ENCODE data around the gene SGCB. TPM values are rescaled to one million over a fixed set of nuclear protein-coding genes. Genes with fewer than 3 reads are reported as not detected.

Gene SGCB
- total RNA-seq, 2 donors from 2014 or later: 5.3 to 9.3 TPM

DNA sequence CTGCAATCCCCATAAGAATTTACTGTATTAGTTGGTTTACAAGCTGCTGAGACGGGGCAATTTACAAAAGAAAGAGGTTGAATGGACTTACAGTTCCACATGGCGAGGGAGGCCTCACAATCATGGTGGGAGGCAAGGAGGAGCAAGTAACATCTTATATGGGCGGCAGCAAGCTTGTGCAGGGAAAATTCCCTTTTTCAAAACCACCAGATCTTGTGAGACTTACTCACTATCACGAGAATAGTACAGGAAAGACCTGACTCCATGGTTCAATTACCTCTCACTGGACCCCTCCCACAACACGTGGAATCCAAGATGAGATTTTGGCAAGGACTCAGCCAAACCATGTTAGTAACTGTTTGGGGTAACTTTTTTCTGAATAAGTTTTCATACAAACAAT, 11.2 kb upstream of the SGCB start:
- Histone ChIP-seq H3K4me1 (peaks cover 9% of the 10 kb centered on the region), H3K27me3 (no peaks in the 10 kb centered on the region), H3K27ac (no peak overlapping the region), H3K9me3 (no peaks in the 10 kb centered on the region), H3K36me3 (replicated peaks in 1 of 2; ENCODE audit: insufficient read depth in 1 of 2, low read depth in 2 of 2) (no peaks in the 10 kb centered on the region), H3K4me3 (no peak overlapping the region)
- 79 to 81% methylated on average over 5 of the region's 5 CpGs for WGBS, 2 donors
- intact Hi-C loops (cut with DNase I): no loop called here
- DNase-seq (no peak), ATAC-seq (no peak)
- no peak for TF ChIP-seq POLR2A (IDR thresholded peaks at IDR 0.05)
- TF ChIP-seq, protein P1, sequence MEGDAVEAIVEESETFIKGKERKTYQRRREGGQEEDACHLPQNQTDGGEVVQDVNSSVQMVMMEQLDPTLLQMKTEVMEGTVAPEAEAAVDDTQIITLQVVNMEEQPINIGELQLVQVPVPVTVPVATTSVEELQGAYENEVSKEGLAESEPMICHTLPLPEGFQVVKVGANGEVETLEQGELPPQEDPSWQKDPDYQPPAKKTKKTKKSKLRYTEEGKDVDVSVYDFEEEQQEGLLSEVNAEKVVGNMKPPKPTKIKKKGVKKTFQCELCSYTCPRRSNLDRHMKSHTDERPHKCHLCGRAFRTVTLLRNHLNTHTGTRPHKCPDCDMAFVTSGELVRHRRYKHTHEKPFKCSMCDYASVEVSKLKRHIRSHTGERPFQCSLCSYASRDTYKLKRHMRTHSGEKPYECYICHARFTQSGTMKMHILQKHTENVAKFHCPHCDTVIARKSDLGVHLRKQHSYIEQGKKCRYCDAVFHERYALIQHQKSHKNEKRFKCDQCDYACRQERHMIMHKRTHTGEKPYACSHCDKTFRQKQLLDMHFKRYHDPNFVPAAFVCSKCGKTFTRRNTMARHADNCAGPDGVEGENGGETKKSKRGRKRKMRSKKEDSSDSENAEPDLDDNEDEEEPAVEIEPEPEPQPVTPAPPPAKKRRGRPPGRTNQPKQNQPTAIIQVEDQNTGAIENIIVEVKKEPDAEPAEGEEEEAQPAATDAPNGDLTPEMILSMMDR (IDR thresholded peaks at IDR 0.05): no peak

DNA sequence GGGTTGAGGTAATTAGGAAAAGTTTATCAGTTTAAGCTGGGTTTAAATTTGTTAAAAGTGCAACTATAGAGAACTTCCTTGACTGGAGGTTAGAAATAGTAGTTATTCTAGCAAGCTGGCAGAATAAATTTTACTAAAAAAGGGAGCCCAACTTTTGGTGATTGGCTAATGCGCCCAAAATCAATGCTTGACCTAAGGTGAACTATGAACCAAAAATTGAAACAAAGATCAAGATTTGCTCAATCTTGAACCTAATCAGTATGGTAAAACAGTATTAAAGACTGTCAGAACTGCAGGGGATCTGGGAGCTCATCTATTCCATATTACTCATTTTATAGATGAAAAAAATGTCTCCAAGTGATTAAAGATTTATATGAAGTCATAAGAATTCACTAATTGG, 6.9 kb upstream of the SGCB start:
- H3K9me3 ChIP-seq: no peaks in the 10 kb centered on the region
- no peaks in the 10 kb centered on the region for H3K36me3 ChIP-seq (replicated peaks in 1 of 2; ENCODE audit: insufficient read depth in 1 of 2, low read depth in 2 of 2)
- ATAC-seq (no peak), DNase-seq (no peak)
- TF ChIP-seq, protein P1 (IDR thresholded peaks at IDR 0.05): no peak
- no peak for TF ChIP-seq POLR2A (IDR thresholded peaks at IDR 0.05)
- H3K4me1 ChIP-seq: no peaks in the 10 kb centered on the region
- 93% methylated on average over 1 of the region's 1 CpG for WGBS, 2 donors
- intact Hi-C loops (cut with DNase I): no loop called here
- no peak overlapping the region for H3K4me3 ChIP-seq
- H3K27ac ChIP-seq: no peak overlapping the region
- H3K27me3 ChIP-seq: no peaks in the 10 kb centered on the region

DNA sequence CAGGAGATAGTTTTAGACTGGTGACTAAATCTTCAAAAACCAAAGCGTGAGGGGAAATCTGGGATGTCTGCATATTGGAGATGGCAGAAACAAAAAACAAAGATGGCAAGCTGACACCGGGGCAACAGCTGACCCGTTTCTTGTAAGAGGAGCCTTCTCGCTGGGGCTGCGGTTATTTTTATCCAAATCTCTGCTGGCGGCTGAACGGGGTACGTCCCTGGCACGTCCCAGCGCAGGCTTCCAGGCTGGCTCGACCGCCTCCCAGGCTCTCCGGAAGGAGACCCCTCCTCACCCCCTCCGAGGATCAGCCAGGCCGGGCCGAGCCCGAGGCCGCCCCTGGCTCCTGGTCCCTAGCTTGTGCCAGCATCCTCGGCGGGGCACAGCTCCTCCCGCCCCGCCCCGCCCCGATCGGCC, 403 bp downstream of the SGCB start:
- Histone ChIP-seq H3K4me1 (peaks cover 7% of the 10 kb centered on the region), H3K27me3 (no peaks in the 10 kb centered on the region), H3K4me3 (peak overlapping the region in 1 of 2 donors; percentile 49), H3K27ac (peak overlapping the region in 1 of 4 donors; percentile 47), H3K36me3 (replicated peaks in 1 of 2; ENCODE audit: insufficient read depth in 1 of 2, low read depth in 2 of 2) (no peaks in the 10 kb centered on the region), H3K9me3 (no peaks in the 10 kb centered on the region)
- TF ChIP-seq POLR2A (IDR thresholded peaks at IDR 0.05): no peak
- TF ChIP-seq, protein P1 (IDR thresholded peaks at IDR 0.05): no peak
- peak; percentile 63 for ATAC-seq
- WGBS, 2 donors: 1 to 2% methylated on average over 12 to 14 of the region's 25 CpGs
- peak in 2 of 4 donors; percentile 14 to 21 for DNase-seq
- intact Hi-C loops (cut with DNase I): no loop called here

- peak overlapping the region in 1 of 2 donors; percentile 49 for H3K4me3 ChIP-seq
- H3K9me3 ChIP-seq: no peaks in the 10 kb centered on the region
- no peak overlapping the region for H3K27ac ChIP-seq
- DNase-seq (no peak), ATAC-seq (no peak)
- H3K4me1 ChIP-seq: peaks cover 7% of the 10 kb centered on the region
- 33 to 36% methylated on average over 7 of the region's 7 CpGs for WGBS, 2 donors
- no peak for TF ChIP-seq POLR2A (IDR thresholded peaks at IDR 0.05)
- H3K27me3 ChIP-seq: no peaks in the 10 kb centered on the region
- intact Hi-C loops (cut with DNase I): no loop called here
- H3K36me3 ChIP-seq (replicated peaks in 1 of 2; ENCODE audit: insufficient read depth in 1 of 2, low read depth in 2 of 2): no peaks in the 10 kb centered on the region
Measured at GRCh38 chr4:52036886-52037530, 1.1 kb downstream of the SGCB start.

GRCh38 chr4:52035190-52035589, 2.9 kb downstream of the SGCB start:
- no peak for ATAC-seq
- H3K4me1 ChIP-seq: peaks cover 7% of the 10 kb centered on the region
- no peak for DNase-seq
- intact Hi-C loops (cut with DNase I): no loop called here
- TF ChIP-seq, protein P1 (IDR thresholded peaks at IDR 0.05): no peak
- no peak for TF ChIP-seq POLR2A (IDR thresholded peaks at IDR 0.05)
- H3K27me3 ChIP-seq: no peaks in the 10 kb centered on the region
- H3K27ac ChIP-seq: no peak overlapping the region
- 92% methylated on average over 2 of the region's 2 CpGs for WGBS, 2 donors
- H3K36me3 ChIP-seq (replicated peaks in 1 of 2; ENCODE audit: insufficient read depth in 1 of 2, low read depth in 2 of 2): no peaks in the 10 kb centered on the region
- H3K9me3 ChIP-seq: no peaks in the 10 kb centered on the region
- H3K4me3 ChIP-seq: no peak overlapping the region
